DND-41 (cell line): ENCODE measurements around the gene IPP.

Source experiments
- CTCF ChIP-seq: IDR thresholded peaks from 2 replicates; pipeline ENCODE4 v1.5.1; 2012; ENCODE audit warnings: borderline replicate concordance, low read length, moderate library complexity, mild to moderate bottlenecking; ENCODE audit not compliant: poor library complexity, severe bottlenecking; ENCODE audit errors: extremely low read depth
- EZH2 ChIP-seq: IDR thresholded peaks from 3 replicates; pipeline ENCODE4 v1.6.1; 2012; ENCODE audit warnings: borderline replicate concordance, low read depth, mild to moderate bottlenecking, moderate library complexity, low read length, inconsistent platforms; ENCODE audit not compliant: severe bottlenecking

- TF ChIP-seq CTCF, result no peak
- TF ChIP-seq EZH2, result no peak
Observed at GRCh38 chr1:45659222-45659621, 91.2 kb downstream of the IPP start.
